Measurements from ENCODE around the gene MLXIP. TPM values are rescaled to one million over a fixed set of nuclear protein-coding genes. Genes with fewer than 3 reads are reported as not detected.

Gene MLXIP
- total RNA-seq, 2 experiments from 2014 or later = 27.5 to 44.7 TPM

DNA sequence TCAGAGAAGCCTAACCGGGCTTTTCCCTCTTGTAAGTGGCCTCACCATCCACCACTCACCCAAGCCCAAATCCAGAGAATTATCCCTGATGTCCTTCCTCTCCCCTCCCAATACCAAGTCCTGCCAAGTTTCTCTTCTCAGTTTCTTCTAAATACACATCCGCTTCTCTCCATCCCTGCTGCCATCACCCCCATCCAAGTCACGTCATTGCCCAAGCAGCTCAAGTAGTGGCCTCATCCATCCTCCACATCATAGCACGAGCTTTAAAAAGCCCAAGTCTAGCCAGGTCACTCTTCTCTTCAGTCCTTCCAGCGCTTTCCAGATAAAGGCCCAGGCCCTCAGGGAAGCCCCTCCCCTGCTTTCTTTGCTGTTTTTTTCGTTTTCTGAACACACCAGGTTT is 70.1 kb downstream of the MLXIP start:
- ChIA-PET CTCF (ENCODE audit: unreplicated experiment) (no interaction called here), POLR2A (interaction anchor here (0.6 kb wide), 1 partner anchor 211 kb away, joined by 4 read pairs; no protein-coding TSS in a partner anchor)
- H3K9me2 ChIP-seq (ENCODE audit: insufficient read depth, low read length) = no peaks in the 10 kb centered on the region
- no peak overlapping the region for H3K4me2 ChIP-seq (ENCODE audit: low read length)
- H3K36me3 ChIP-seq (ENCODE audit: insufficient read depth, low read length) = no peaks in the 10 kb centered on the region
- H3K4me1 ChIP-seq (ENCODE audit: insufficient read depth, low read length, poor library complexity, severe bottlenecking) = no peaks in the 10 kb centered on the region
- no peak overlapping the region for H3K4me3 ChIP-seq (ENCODE audit: low read depth, low read length, poor library complexity, severe bottlenecking)
- no peak for DNase-seq (ENCODE audit: low spot score)
- H2AFZ ChIP-seq (ENCODE audit: low read length) = no peak overlapping the region
- no peaks in the 10 kb centered on the region for H4K20me1 ChIP-seq (ENCODE audit: insufficient read depth, low read length)
- TF ChIP-seq, protein P1, sequence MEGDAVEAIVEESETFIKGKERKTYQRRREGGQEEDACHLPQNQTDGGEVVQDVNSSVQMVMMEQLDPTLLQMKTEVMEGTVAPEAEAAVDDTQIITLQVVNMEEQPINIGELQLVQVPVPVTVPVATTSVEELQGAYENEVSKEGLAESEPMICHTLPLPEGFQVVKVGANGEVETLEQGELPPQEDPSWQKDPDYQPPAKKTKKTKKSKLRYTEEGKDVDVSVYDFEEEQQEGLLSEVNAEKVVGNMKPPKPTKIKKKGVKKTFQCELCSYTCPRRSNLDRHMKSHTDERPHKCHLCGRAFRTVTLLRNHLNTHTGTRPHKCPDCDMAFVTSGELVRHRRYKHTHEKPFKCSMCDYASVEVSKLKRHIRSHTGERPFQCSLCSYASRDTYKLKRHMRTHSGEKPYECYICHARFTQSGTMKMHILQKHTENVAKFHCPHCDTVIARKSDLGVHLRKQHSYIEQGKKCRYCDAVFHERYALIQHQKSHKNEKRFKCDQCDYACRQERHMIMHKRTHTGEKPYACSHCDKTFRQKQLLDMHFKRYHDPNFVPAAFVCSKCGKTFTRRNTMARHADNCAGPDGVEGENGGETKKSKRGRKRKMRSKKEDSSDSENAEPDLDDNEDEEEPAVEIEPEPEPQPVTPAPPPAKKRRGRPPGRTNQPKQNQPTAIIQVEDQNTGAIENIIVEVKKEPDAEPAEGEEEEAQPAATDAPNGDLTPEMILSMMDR (conservative IDR thresholded peaks at IDR 0.05; ENCODE audit: low read length) = no peak
- no peak for TF ChIP-seq EZH2phosphoT487 (IDR thresholded peaks at IDR 0.05; ENCODE audit: borderline replicate concordance, low read depth, low read length)
- no peak overlapping the region for H3K27ac ChIP-seq (ENCODE audit: low read depth, low read length, poor library complexity, severe bottlenecking)
- intact Hi-C loops (cut with micrococcal nuclease; ENCODE audit: unreplicated experiment) = no loop called here
- BruUV-seq (replicated peaks) = no TSS peak
- no peaks in the 10 kb centered on the region for H3K79me2 ChIP-seq (ENCODE audit: insufficient read depth, low read depth, low read length)
- no peaks in the 10 kb centered on the region for H3K9me3 ChIP-seq (ENCODE audit: low read length)

- Histone ChIP-seq H2AFZ (ENCODE audit: low read length) (no peak overlapping the region), H3K79me2 (ENCODE audit: insufficient read depth, low read depth, low read length) (no peaks in the 10 kb centered on the region), H3K36me3 (ENCODE audit: insufficient read depth, low read length) (no peaks in the 10 kb centered on the region), H3K4me2 (ENCODE audit: low read length) (no peak overlapping the region), H3K4me3 (ENCODE audit: low read depth, low read length, poor library complexity, severe bottlenecking) (no peak overlapping the region), H3K4me1 (ENCODE audit: insufficient read depth, low read length, poor library complexity, severe bottlenecking) (no peaks in the 10 kb centered on the region), H4K20me1 (ENCODE audit: insufficient read depth, low read length) (no peaks in the 10 kb centered on the region), H3K9me2 (ENCODE audit: insufficient read depth, low read length) (no peaks in the 10 kb centered on the region), H3K27ac (ENCODE audit: low read depth, low read length, poor library complexity, severe bottlenecking) (no peak overlapping the region), H3K9me3 (ENCODE audit: low read length) (no peaks in the 10 kb centered on the region)
- BruUV-seq (replicated peaks) = no TSS peak
- TF ChIP-seq EZH2phosphoT487 (IDR thresholded peaks at IDR 0.05; ENCODE audit: borderline replicate concordance, low read depth, low read length) = no peak
- TF ChIP-seq, protein P1 (conservative IDR thresholded peaks at IDR 0.05; ENCODE audit: low read length) = no peak
- ChIA-PET POLR2A (interaction anchor here (0.7 kb wide), 1 partner anchor 368 kb away, joined by 4 read pairs; no protein-coding TSS in a partner anchor), CTCF (ENCODE audit: unreplicated experiment) (no interaction called here)
- no peak for DNase-seq (ENCODE audit: low spot score)
- intact Hi-C loops (cut with micrococcal nuclease; ENCODE audit: unreplicated experiment) = loop anchor here (5.0 kb wide), 1 partner anchor 42 kb away; no protein-coding TSS in a partner anchor
These were observed 71.6 kb downstream of the MLXIP start for GRCh38 chr12:122150127-122150681.

DNA sequence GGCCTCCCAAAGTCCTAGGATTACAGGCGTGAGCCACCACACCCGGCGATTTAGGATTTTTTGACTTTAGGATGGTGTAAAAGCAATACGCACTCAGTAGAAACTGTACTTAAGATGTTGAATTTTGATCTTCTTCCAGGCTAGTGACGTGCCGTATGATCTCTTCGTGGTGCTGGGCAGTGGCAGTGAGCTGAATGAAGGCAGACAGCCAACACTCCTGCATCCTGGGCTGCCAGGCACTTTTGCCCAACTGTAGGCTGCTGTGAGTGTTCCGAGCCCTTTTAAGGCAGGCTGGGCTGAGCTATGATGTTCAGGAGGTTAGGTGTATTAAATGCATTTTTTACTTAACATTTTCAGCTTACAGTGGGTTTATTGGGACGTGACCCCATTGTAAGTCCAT is 74.2 kb downstream of the MLXIP start:
- POLR2A ChIA-PET = no interaction called here
- intact Hi-C loops (cut with micrococcal nuclease; ENCODE audit: unreplicated experiment) = loop anchor here (5.0 kb wide), 1 partner anchor 40 kb away; no protein-coding TSS in a partner anchor
- CTCF ChIA-PET (ENCODE audit: unreplicated experiment) = no interaction called here
- Histone ChIP-seq H4K20me1 (ENCODE audit: insufficient read depth, low read length) (no peaks in the 10 kb centered on the region), H2AFZ (ENCODE audit: low read length) (no peak overlapping the region), H3K79me2 (ENCODE audit: insufficient read depth, low read depth, low read length) (no peaks in the 10 kb centered on the region), H3K36me3 (ENCODE audit: insufficient read depth, low read length) (no peaks in the 10 kb centered on the region), H3K4me2 (ENCODE audit: low read length) (no peak overlapping the region), H3K4me1 (ENCODE audit: insufficient read depth, low read length, poor library complexity, severe bottlenecking) (no peaks in the 10 kb centered on the region), H3K27ac (ENCODE audit: low read depth, low read length, poor library complexity, severe bottlenecking) (no peak overlapping the region), H3K9me3 (ENCODE audit: low read length) (no peaks in the 10 kb centered on the region), H3K4me3 (ENCODE audit: low read depth, low read length, poor library complexity, severe bottlenecking) (no peak overlapping the region), H3K9me2 (ENCODE audit: insufficient read depth, low read length) (no peaks in the 10 kb centered on the region)
- TF ChIP-seq EZH2phosphoT487 (IDR thresholded peaks at IDR 0.05; ENCODE audit: borderline replicate concordance, low read depth, low read length) = no peak
- TF ChIP-seq, protein P1 (conservative IDR thresholded peaks at IDR 0.05; ENCODE audit: low read length) = no peak
- DNase-seq (ENCODE audit: low spot score) = no peak
- BruUV-seq (replicated peaks) = no TSS peak

All from OCI-LY7 (cell line).